RWPE2 (cell line): Measurements from ENCODE around the gene TNFRSF25.

Experiments used
- ATAC-seq: fragments of 200-7000 bp; cut with Tn5 transposase; 3 replicates; pipeline ENCODE4 v1.9.1; 2021; ENCODE audit warnings: low read depth
- DNase-seq: peaks from one replicate; pipeline ENCODE4 v3.0.0-alpha.2; 2020; ENCODE audit warnings: low spot score
- H3K27ac ChIP-seq: fragments of 450-650 bp; 2 replicates; pipeline ENCODE4 v1.5.1; 2017; ENCODE audit warnings: mild to moderate bottlenecking; ENCODE audit not compliant: poor library complexity, severe bottlenecking
- H3K27me3 ChIP-seq: fragments of 250-450 bp; sonication (Bioruptor Pico); 2 replicates; pipeline ENCODE4 v1.5.1; 2021; ENCODE audit warnings: mild to moderate bottlenecking, moderate library complexity; ENCODE audit not compliant: insufficient read depth, poor library complexity, severe bottlenecking
- H3K36me3 ChIP-seq: fragments of 250-450 bp; sonication (Bioruptor Pico); 2 replicates; pipeline ENCODE4 v1.5.1; 2020; ENCODE audit warnings: low read depth, mild to moderate bottlenecking, moderate library complexity
- H3K4me1 ChIP-seq: fragments of 250-450 bp; sonication (Bioruptor Pico); 2 replicates; pipeline ENCODE4 v1.5.1; 2021; ENCODE audit warnings: mild to moderate bottlenecking, moderate library complexity; ENCODE audit not compliant: insufficient read depth, poor library complexity, severe bottlenecking
- H3K4me3 ChIP-seq: fragments of 250-450 bp; sonication (Bioruptor Pico); 2 replicates; pipeline ENCODE4 v1.5.1; 2021; ENCODE audit warnings: mild to moderate bottlenecking, moderate library complexity; ENCODE audit not compliant: severe bottlenecking
- H3K9me3 ChIP-seq: fragments of 250-450 bp; sonication (Bioruptor Pico); 2 replicates; pipeline ENCODE4 v1.5.1; 2021; ENCODE audit warnings: mild to moderate bottlenecking, moderate library complexity; ENCODE audit not compliant: severe bottlenecking
- CTCF ChIP-seq: fragments of 450-650 bp; IDR thresholded peaks from one replicate; pipeline ENCODE4 v1.5.1; 2017; ENCODE audit warnings: mild to moderate bottlenecking, moderate library complexity; ENCODE audit not compliant: poor library complexity, severe bottlenecking

The TNFRSF25 gene

GRCh38 chr1:6417961-6418667 lies 47.9 kb downstream of the TNFRSF25 start:
- H3K36me3 ChIP-seq = no peaks in the 10 kb centered on the region
- H3K27ac ChIP-seq = no peak overlapping the region
- H3K27me3 ChIP-seq = no peaks in the 10 kb centered on the region
- no peak for DNase-seq
- peaks cover 44% of the 10 kb centered on the region for H3K4me1 ChIP-seq
- H3K4me3 ChIP-seq = no peak overlapping the region
- no peaks in the 10 kb centered on the region for H3K9me3 ChIP-seq
- no peak for TF ChIP-seq CTCF
- ATAC-seq = no peak

- no peaks in the 10 kb centered on the region for H3K36me3 ChIP-seq
- H3K27ac ChIP-seq = peak overlapping the region; percentile 86
- DNase-seq (no peak), ATAC-seq (no peak)
- H3K4me1 ChIP-seq = peaks cover 44% of the 10 kb centered on the region
- no peak for TF ChIP-seq CTCF
- no peaks in the 10 kb centered on the region for H3K9me3 ChIP-seq
- no peaks in the 10 kb centered on the region for H3K27me3 ChIP-seq
- H3K4me3 ChIP-seq = no peak overlapping the region
Measured at GRCh38 chr1:6416906-6417305, 49.1 kb downstream of the TNFRSF25 start.

GRCh38 chr1:6416295-6416656 lies 49.7 kb downstream of the TNFRSF25 start:
- Histone ChIP-seq H3K4me1 (peaks cover 40% of the 10 kb centered on the region), H3K36me3 (no peaks in the 10 kb centered on the region), H3K9me3 (no peaks in the 10 kb centered on the region), H3K27me3 (no peaks in the 10 kb centered on the region), H3K27ac (peak overlapping the region; percentile 86), H3K4me3 (no peak overlapping the region)
- TF ChIP-seq CTCF = no peak
- ATAC-seq = no peak
- DNase-seq = no peak

- ATAC-seq (0 out of 3 replicates have a peak, but pooled peaks have one; percentile 0), DNase-seq (no peak)
- Histone ChIP-seq H3K4me1 (peaks cover 40% of the 10 kb centered on the region), H3K27ac (peak overlapping the region; percentile 86), H3K36me3 (no peaks in the 10 kb centered on the region), H3K9me3 (no peaks in the 10 kb centered on the region), H3K27me3 (no peaks in the 10 kb centered on the region), H3K4me3 (no peak overlapping the region)
- TF ChIP-seq CTCF = no peak
Measured at GRCh38 chr1:6414881-6415626, 50.9 kb downstream of the TNFRSF25 start.

GRCh38 chr1:6414443-6414844 lies 51.5 kb downstream of the TNFRSF25 start:
- peaks cover 40% of the 10 kb centered on the region for H3K4me1 ChIP-seq
- DNase-seq (peak; percentile 95), ATAC-seq (peak; percentile 79)
- H3K9me3 ChIP-seq = no peaks in the 10 kb centered on the region
- H3K27ac ChIP-seq = peak overlapping the region; percentile 86
- no peaks in the 10 kb centered on the region for H3K36me3 ChIP-seq
- no peak overlapping the region for H3K4me3 ChIP-seq
- H3K27me3 ChIP-seq = no peaks in the 10 kb centered on the region
- peak; percentile 82 for TF ChIP-seq CTCF
